ENCODE measurements around the gene INPP4A. TPM values are rescaled to one million over a fixed set of nuclear protein-coding genes. Genes with fewer than 3 reads are reported as not detected.

The INPP4A gene
- total and polyA plus RNA-seq, 2 of the 13 experiments (the other 11 are each of a cell fraction or from before 2014, with no cell fraction given) = 10.1 to 10.9 TPM

DNA sequence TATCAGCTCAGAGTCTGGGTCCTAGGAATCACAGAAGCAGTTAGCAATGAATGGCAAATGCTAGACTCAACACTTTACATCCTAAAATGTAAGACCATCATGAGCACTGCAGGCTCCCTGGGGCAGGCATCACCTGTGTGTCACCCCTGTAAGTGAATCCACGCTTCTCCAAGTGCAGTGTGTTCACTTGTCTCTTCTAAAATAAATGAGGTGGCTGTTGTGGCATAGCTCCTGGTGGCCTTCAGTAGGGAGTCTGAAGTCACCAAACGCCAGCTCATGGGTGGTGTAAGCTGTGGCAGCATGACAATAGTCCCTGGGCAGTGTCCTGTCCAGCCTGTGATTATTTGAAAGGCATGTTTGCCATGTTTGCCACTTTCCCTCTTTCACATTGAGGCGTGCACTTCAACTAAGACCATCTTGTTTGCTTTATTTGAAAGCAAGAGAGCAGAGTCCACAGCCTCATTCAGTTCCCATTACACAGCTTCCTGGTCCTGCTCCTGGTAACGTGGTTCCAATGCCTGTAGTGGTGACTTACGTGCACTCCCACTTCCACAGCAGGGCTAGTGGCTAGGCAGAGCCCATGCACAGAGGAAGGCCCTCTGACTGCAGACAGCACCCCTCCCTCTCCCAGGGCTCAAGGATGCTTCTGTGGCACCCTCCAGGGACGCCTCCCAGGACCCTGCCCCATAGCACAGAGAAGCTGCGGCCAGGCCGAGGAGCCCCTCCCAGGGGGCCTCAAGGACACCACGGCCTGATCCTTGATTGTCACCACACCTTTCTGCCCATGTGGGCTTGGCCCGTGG lies 139.4 kb downstream of the INPP4A start (continued):
- TF ChIP-seq, protein P1, sequence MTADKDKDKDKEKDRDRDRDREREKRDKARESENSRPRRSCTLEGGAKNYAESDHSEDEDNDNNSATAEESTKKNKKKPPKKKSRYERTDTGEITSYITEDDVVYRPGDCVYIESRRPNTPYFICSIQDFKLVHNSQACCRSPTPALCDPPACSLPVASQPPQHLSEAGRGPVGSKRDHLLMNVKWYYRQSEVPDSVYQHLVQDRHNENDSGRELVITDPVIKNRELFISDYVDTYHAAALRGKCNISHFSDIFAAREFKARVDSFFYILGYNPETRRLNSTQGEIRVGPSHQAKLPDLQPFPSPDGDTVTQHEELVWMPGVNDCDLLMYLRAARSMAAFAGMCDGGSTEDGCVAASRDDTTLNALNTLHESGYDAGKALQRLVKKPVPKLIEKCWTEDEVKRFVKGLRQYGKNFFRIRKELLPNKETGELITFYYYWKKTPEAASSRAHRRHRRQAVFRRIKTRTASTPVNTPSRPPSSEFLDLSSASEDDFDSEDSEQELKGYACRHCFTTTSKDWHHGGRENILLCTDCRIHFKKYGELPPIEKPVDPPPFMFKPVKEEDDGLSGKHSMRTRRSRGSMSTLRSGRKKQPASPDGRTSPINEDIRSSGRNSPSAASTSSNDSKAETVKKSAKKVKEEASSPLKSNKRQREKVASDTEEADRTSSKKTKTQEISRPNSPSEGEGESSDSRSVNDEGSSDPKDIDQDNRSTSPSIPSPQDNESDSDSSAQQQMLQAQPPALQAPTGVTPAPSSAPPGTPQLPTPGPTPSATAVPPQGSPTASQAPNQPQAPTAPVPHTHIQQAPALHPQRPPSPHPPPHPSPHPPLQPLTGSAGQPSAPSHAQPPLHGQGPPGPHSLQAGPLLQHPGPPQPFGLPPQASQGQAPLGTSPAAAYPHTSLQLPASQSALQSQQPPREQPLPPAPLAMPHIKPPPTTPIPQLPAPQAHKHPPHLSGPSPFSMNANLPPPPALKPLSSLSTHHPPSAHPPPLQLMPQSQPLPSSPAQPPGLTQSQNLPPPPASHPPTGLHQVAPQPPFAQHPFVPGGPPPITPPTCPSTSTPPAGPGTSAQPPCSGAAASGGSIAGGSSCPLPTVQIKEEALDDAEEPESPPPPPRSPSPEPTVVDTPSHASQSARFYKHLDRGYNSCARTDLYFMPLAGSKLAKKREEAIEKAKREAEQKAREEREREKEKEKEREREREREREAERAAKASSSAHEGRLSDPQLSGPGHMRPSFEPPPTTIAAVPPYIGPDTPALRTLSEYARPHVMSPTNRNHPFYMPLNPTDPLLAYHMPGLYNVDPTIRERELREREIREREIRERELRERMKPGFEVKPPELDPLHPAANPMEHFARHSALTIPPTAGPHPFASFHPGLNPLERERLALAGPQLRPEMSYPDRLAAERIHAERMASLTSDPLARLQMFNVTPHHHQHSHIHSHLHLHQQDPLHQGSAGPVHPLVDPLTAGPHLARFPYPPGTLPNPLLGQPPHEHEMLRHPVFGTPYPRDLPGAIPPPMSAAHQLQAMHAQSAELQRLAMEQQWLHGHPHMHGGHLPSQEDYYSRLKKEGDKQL (CRISPR knock-in tag; IDR thresholded peaks at IDR 0.05; ENCODE audit: low read depth) = no peak
- TF ChIP-seq ATAD3A (CRISPR knock-in tag; IDR thresholded peaks at IDR 0.05) (no peak), MEF2D (CRISPR knock-in tag; IDR thresholded peaks at IDR 0.05) (peak; percentile 87), ZNF230 (CRISPR knock-in tag; IDR thresholded peaks at IDR 0.05) (no peak), MAFF (IDR thresholded peaks at IDR 0.05; ENCODE audit: low read depth, low read length) (0 out of 2 replicates have a peak, but pooled peaks have one; percentile 12), ONECUT2 (CRISPR knock-in tag; IDR thresholded peaks at IDR 0.05) (no peak), RBM22 (optimal IDR thresholded peaks at IDR 0.05; ENCODE audit: low read length) (no peak), KDM2A (CRISPR knock-in tag; IDR thresholded peaks at IDR 0.05; ENCODE audit: borderline replicate concordance, low read depth) (peak; percentile 52; the same call in 1 of the 2 replicates), SRSF9 (IDR thresholded peaks at IDR 0.05; ENCODE audit: borderline replicate concordance, insufficient read depth, low read depth, low read length, poor library complexity, severe bottlenecking) (no peak), ZBTB49 (CRISPR knock-in tag; IDR thresholded peaks at IDR 0.05; ENCODE audit: borderline replicate concordance) (no peak), RORA (CRISPR knock-in tag; IDR thresholded peaks at IDR 0.05) (no peak), U2AF1 (optimal IDR thresholded peaks at IDR 0.05; ENCODE audit: low read depth, low read length) (peak; percentile 36), HOXA3 (CRISPR knock-in tag; IDR thresholded peaks at IDR 0.05) (peak; percentile 84), STAG1 (CRISPR knock-in tag; IDR thresholded peaks at IDR 0.05) (peak; percentile 26; the same call in 1 of the 2 replicates), ZNF530 (CRISPR knock-in tag; IDR thresholded peaks at IDR 0.05; ENCODE audit: low read depth) (no peak), SIX4 (CRISPR knock-in tag; IDR thresholded peaks at IDR 0.05) (0 out of 2 replicates have a peak, but pooled peaks have one; percentile 29), ZNF674 (CRISPR knock-in tag; IDR thresholded peaks at IDR 0.05; ENCODE audit: low read depth) (0 out of 2 replicates have a peak, but pooled peaks have one; percentile 46), ARID2 (CRISPR knock-in tag; IDR thresholded peaks at IDR 0.05; ENCODE audit: borderline replicate concordance) (no peak), ZNF224 (CRISPR knock-in tag; IDR thresholded peaks at IDR 0.05) (no peak), TEAD3 (CRISPR knock-in tag; optimal IDR thresholded peaks at IDR 0.05; ENCODE audit: borderline replicate concordance) (peak; percentile 68)
- TF ChIP-seq, protein P2, sequence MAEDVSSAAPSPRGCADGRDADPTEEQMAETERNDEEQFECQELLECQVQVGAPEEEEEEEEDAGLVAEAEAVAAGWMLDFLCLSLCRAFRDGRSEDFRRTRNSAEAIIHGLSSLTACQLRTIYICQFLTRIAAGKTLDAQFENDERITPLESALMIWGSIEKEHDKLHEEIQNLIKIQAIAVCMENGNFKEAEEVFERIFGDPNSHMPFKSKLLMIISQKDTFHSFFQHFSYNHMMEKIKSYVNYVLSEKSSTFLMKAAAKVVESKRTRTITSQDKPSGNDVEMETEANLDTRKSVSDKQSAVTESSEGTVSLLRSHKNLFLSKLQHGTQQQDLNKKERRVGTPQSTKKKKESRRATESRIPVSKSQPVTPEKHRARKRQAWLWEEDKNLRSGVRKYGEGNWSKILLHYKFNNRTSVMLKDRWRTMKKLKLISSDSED (CRISPR knock-in tag; IDR thresholded peaks at IDR 0.05) = no peak
